CD4-positive, alpha-beta T cell treated with Interleukin-17A for 4 hours (primary cell): ENCODE results near the gene PLCG2.
"Not testable (repeated sequence)": the region's sequence is repeated elsewhere in the genome, so short reads cannot be mapped to it uniquely, and the experiment has no call there.

ENCODE experiments used
- DNase-seq: peaks from one replicate; pipeline ENCODE4 v3.0.0-alpha.2; 2020; ENCODE audit warnings: mixed read lengths

The PLCG2 gene

DNA sequence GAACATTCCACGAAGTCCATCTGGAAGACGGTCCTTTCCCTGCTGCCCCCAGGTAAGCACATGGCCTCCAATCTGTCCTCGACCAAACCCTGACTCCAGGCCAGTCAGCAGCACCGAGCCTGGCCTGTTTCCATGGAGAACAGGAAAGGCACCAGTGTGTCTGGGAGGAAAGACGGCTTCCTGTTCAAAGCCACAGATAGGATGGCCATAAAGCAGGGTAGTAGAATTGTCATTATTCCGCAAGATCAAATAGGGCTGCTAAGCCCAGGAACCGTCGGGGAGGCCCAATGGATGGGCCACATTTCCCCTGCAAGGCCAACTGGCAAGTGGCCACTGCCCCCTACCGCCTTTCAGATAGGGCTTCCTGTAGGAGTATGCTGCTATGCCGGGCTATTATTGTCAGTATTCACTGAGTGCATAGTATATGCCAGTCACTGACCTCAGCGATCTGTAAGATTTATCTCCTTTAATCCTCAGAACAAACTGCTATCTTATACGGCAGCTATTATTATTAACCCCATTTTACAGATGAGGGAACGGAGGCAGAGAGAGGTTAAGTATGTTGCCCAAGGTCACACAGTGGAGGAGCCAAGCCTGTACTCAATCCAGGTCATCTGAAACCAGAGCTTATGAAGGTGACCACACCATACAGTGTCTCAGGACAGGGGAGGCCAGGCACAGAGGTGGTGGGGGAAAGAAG, 23.0 kb upstream of the PLCG2 start:
- no peak for DNase-seq

DNA sequence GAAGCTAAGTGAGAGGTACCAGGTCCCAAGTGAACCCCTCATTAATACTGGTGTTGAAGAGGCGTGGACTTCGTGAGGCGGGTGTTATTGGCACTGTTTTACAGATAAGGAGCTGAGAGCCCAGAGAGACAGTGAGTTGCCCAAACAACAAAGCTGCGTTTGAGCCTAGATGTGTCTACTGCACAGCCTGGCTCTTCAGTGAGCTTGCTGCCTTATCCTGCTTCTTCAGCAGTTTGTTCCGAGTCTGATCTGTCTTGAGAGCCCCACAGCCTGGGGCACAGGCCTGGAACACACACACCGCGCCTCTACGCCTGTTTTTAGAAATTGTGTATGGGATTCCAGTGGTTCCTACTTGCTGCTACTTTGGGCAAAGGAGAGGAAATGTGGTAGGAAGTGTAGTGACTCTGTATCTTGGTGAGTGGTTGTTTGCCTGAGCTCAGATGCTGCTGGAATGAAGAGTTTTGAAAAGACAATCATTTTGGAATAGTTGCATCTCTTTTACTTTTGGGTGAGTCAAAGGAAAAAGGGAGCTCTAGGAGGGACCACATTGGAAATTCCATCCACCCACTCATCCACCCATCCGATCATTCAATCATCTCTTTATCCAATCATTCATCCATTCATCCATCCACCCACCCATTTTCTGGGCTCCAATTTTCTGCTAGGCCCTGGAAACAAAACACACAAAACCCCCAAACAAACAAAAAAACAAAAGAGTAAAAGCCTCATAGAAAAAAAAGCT, 22.3 kb upstream of the PLCG2 start:
- no peak for DNase-seq

DNA sequence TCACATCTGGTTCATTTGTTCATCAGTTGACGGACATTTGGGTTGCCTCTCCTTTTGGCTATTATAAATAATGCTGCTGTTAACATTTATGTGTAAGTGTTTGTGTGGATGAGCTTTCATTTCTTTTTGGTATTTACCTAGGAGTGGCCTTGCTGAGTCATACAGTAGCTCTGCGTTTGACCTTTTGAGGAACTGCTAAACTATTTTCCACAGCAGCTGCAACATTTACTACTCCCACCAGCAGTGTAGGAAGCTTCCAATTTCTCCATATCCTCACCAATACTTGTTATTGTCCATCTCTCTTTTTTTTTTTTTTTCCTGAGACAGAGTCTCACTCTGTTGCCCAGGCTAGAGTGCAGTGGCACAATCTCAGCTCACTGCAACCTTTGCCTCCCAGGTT, 20.7 kb upstream of the PLCG2 start:
- DNase-seq, result no peak

DNA sequence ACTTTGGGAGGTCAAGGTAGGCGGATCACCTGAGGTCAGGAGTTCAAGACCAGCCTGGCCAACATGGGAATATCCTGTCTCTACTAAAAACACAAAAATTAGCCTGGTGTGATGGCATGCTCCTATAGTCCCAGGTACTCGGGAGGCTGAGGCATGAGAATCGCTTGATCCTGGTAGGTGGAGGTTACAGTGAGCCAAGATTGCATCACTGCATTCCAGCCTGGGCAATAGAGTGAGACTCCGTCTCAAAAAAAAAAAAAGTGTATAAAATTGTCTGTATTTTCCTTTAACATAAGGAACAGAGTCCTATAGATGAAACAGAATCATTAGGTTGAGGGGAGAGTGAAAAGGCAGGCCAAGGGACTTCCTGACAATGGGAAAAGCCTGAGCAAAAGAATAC, 16.8 kb upstream of the PLCG2 start:
- DNase-seq, result not testable (repeated sequence)

DNA sequence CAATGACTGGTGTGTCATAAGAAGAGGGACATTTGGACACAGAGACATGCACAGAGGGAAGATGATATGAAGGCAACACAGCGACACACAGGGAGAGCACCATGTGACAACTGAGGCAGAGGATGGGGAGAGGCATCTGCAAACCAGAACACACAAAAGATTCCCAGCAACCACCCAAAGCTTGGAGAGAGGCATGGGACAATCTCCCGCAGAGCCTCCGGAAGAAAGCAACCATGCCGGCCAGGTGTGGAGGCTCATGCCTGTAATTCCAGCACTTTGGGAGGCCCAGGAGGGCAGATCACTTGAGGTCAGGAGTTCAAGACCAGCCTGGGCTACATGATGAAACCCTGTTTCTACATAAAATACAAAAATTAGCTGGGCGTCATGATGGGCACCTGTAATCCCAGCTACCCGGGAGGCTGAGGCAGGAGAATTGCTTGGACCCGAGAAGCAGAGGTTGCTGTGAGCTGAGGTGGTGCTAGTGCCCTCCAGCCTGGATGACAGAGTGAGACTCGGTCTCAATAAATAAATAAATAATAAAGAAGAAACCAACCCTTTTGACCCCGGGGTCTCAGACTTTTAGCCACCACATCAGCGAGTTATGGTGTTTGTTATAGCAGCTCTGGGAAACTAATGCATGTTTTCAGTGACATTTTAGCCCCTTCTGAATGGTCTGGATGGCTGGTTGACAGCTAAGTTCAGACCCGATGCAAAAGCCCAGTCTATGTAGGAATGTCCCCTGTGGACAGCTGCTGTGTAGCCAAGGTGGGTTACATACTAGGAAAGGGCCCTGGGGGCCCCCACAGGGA, 13.8 kb upstream of the PLCG2 start:
- no peak for DNase-seq

DNA sequence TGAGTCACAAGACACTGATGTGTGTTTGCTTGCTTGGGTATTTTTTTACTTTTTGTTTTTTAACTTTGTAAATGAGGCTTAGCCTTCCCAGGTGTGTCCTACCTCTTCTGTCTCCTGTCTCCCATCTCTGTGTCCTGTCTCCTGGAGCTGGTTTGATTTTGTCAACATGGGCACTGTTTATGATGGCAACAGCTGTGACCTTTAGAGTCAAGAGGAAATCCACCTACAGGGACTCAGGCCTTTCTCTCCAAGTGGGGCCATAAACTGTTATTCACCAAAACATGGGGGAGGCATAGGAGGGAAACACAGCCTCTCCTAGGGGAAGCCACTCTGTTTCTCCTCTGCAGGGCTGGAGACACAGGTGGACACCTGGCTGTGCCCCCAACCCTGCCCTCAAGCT, 13.1 kb upstream of the PLCG2 start:
- DNase-seq, result no peak

DNA sequence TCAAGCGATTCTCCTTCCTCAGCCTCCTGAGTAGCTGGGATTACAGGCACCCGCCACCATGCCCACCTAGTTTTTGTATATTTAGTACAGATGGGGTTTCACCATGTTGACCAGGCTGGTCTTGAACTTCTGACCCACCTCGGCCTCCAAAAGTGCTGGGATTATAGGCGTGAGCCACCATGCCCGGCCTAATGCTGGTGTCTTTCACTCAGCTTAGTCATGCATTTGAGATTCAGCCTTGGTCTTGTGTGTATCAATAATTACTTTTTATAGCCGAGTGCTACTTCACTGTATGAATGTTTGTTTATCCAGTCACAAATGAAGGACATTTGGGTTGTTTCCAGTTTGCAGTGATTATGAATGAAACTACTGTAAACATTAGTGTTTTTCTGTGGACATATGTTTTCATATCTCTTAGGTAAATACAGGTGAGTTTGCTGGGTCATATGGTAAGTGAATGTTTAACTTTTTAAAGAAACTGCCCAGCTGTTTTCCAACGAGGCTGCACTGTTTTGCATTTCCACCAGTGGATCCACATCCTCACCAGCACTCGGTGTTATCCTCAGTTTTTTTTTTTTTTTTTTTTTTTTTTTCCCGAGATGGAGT, 11.0 kb upstream of the PLCG2 start:
- no peak for DNase-seq

DNA sequence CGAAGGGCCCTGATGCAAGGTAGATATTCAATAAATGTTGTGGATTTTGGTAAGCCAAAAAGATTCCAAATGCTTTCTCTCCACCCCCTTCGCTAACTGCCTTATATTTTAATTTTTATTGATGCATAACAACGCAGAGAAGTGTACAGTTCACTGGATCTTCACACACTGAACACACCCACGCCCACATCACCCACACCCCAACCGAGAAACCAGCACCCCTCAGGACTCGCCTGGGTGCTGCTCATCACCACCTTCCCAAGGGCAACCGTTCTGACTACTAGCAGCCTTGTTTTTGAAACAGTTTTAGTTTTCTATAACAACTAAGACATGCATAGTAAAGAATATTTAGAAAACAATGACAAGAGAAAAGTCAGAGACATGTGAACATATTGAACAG, 9.1 kb upstream of the PLCG2 start:
- DNase-seq, result no peak

DNA sequence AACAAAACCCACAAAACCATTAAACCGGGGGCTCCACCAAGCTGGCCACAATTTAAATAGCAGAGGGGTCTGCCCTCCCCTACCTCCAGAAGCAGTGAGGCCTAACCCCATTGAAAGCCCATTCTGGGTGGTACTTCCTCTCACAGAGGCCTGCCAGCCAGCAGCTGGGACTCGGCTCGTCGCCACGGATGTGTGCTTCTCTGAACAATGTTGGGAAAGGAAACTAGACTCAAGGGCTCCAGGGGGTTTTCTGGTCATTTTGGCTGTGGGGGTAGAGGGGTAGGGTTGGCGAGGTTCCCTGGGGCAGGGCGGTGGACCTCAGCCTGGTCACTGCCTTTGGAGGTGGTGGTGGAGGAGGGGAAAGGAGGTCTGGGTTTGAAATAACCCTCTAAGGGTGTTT, 4.7 kb upstream of the PLCG2 start:
- no peak for DNase-seq

DNA sequence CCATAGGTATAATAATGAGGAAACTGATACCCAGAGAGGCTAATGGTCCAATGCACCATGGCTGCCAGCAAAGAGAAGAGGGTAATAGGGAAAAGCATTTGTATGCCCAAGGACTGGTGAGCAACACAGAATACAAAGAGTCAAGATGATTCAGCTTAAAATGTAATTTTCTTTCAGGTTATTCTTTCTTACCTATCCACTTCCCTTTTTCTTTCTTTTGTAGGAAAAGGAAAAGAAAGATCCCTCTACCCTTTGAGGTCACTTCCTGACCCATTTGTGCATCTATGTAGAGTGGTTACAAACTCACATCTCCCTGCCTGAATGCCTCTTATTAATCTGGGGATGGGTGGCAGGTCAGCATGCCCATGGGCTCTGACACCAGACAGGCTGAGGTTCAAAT, 3.5 kb upstream of the PLCG2 start:
- no peak for DNase-seq

DNA sequence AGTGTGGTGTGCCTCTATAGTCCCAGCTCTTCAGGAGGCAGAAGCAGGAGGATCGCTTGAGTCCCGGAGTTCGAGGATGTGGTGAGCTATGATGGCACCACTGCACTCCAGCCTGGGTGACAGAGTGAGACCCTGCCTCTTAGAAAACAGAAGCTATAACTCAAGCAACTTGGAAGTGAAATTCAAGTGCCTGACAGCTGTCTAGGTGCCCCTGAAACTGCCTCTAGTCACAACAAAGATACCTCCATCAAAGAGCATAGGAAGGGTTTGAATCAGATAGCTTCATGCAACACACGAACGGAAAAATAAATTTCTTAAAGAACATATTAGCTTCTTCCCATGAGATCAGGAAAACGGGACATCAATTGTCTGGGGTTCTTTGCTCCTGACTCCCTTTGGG, 860 bp upstream of the PLCG2 start:
- no peak for DNase-seq

DNA sequence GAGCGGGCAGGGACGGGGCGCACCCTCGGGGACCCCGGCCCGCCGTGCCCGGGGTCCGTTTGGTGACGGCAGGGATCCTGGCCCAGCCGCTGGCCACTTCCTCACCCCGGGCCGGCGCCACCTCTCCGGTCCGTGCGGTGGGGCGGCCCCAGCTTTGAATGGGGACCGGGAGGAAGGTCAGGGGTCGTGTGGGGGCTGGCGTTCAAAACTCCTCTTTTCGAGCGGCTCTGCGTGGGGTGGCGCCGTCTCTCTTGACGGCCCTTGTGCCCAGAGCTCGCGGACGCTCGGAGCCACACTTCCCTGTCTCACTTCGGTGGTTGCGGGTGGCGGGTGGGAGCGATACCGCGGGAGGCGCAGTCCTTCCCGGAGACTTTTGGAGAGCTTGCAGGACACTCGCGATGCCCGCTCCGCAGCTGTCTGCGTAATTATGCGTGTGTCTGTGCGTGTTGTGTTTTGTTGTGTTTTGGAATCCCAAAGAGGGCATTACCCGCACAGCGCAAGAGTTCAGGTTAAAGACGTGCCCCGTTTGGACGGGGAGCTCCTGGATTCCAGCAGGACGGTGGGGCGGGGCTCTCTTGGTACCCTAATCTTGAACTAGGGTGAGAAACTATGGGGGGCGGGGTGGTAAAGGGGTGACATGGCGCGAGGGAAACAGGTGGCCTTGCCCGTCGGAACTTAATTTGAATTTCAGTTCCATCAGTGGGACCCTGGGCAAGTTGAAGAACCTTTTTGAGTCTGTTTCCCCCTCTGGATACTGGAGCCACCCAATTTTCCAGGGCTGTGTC, 637 bp downstream of the PLCG2 start:
- DNase-seq, result peak; percentile 5

DNA sequence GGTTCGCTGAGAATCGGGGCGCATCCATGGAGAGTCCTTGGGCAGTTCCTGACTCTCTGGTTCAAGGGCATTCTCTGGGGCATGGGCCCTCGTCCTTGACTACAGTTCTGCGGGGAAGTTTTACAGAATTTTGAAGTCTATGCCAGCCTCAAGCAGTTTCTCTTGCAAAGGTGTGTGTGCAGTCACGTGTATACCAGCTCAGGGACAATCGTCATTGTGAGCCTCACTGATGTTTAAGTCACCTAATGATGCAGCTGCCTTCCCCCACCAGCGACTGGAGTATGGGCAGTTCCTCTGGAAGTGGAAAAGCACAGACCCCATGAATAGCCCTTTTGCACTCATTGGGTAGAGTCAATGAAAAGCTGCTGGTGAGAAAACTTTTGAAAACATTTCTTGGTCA, 1.3 kb downstream of the PLCG2 start:
- DNase-seq, result no peak

DNA sequence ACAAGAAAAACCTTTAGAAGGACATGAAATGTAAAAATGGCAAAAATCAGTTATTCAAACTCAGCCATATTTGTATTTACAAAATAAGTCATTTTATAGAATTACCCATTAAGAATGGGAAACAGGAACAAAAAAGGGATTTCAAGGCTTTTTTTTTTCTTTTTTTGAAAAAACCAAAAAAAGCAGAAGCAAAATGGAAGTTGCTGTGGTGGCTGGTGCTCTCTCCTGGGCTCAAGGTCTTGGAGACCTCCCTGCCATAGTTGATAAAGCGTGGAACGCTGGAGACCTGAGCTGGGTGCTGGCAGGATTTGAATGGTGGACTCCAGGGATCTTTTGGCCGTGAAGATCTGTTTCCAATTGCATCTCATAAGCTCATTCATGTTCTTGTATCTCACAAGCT, 3.1 kb downstream of the PLCG2 start:
- no peak for DNase-seq

DNA sequence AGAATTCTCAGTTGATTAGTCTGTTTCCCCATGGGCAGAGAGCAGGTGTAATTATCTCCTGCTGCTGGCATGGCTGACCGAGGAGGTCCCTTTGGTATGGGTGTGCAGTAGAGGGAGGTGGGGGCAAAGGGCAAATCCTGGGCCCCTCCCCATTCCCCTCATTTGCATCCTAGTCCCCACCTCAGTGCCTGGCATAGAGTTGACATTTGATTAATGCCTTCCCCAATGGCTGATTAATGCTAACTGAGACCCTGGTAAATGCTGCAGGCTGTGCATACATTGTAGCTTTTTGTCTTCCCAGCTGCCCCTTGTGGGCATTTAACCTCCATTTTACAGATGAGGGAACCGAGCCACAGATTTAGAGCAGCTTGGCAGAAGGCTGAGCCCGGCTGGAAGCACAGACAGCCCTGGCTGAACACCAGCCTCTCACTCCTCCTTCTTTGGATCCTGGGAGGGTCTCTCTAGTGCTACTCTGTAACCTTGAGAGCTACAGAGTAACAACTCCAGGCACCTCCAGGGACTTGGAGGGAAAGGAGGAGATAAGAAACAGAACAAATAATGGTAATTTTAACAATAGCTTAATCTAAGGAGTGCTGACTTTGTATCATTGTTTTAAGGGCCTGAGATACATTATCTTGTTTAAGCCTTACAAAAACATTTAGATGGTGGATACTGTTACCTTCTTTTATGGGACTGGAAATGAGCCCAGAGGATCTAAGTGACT, 5.1 kb downstream of the PLCG2 start:
- DNase-seq, result no peak

DNA sequence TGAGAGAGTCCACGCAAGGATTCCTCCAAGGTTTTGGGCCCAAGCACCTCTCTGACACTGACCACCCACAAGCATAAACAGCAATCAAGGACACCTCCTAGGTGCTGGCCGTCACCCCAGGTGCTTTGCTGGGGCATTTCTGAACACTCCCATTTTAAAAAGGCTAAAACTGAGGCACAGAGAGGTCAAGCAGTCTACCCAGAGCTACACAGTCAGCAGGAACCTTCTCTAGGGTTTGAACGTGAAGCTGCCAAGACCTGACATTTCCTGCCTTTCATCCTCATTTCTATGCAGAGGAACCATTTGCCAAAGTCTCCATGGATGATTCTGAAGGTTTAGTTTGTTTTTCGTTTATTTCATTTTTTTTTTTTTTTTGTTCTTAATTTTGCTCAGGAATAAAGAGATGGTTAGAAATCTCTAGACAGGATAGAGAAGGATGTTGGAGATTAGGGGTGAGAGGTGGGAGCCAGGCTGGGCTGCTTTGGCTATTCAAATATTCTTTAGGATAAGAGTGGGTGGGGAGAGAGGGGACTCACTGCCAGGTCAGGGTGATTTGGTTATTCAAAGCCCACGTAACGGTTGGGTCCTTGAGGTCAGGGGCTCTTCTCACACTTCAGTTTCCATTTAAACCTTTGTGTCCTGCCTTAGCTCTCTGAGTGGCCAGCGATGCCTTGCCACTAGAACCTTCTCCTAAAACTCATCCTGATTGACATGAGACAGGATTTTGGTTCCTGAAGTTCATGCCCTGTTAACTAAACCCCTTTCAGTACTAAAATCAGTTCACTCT, 6.2 kb downstream of the PLCG2 start:
- DNase-seq, result no peak

DNA sequence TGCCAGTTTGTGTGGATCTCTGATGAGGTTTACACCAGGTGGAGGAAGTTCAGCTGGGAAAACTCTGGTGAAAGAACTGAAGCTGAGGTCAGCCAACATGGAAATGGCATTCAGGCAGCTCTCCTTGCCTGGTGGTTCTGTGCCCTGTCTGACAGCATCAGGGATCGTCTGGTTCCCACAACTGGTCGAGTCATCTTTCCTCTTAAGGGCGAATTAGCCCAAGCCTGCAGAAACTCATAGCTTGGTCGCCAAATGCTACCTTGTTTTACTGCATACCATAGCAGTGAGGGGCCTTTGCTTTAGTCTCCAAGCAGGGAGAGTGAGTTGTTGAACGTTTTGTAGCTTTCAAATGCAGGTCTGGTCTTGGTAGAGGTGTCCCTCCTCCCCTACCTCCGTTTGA, 7.2 kb downstream of the PLCG2 start:
- DNase-seq, result no peak

DNA sequence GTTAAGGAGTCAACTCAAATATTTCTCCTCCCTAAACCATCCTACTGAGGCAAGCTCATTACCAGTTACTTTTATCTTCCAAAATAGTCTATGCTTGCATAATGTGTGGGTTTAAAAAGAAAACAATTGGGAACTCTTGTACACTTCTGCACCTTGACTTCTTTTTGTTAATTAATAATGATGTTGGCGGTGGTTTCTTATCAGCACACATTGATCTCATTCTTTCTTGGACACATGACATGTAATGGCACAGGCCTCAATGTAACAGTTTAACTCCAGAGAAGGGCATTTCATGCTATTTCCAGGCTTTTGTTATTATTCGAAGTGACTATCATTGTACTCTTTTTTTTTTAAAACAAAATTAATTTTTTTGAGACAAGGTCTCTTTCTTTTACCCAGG, 7.8 kb downstream of the PLCG2 start:
- DNase-seq, result no peak

DNA sequence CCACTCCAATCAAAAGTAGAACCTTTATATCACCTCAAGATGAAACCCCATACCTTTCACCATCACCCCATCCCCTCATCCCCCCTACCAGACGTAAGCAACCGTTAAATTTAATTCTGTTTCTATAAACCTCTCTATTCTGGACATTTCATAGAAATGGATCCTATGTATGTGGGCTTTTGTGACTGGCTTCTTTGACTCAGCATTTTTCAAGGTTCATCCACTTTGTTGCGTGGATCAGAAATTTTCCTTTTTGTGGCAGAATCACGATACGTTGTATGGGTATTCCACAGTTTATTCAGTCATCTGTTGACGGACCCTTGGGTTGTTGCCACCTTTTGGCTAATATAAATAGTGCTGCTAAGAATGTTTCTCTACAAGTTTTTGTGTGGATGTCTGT, 8.6 kb downstream of the PLCG2 start:
- no peak for DNase-seq

DNA sequence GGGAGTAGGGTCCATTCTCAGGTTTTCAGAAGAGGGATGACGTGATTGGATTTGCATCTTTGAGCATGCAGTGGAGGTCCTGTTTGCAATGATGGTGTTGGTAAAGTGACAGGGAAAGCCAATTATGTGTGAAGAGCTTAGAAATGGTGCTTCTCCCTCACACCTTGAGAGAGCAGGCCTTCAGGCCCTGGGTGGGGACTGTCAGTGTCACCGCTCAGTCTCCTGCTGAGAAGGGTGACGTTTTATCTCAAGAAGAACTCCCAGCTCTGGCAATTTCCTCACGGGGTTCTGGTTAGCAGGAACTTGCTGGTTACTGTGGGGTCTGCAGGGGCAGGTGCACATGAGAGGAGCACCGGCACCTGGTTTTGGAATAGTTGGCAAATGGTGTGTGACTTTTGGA, 11.2 kb downstream of the PLCG2 start:
- DNase-seq, result no peak

DNA sequence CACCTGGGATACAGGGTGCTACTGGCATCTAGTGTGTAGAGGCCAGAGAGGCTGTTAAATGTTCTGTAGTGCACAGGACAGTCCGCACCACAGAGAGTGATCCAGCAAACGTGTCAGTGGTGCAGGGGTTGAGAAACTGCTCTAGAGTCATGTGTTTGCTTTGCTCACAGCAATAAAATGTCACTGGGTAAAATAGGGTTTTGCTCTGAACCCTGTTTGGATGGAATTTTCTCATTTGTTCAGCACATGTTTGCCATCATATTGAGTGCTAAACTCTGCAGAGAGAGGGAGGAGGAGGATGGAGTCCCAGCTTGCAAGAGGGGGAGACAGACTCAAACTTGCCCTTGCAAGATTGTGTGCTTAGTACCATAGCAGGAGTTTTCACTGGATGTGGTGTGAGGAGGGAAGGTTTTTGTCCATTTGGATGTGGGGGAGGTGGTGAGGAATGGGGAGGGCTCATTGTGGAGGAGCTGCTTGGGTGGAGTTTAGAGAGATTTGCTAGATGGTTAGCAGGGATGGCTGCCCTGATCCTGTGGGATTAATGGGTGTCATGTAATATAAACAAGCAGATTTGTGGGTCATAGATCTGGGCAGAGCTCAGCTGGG, 11.8 kb downstream of the PLCG2 start:
- DNase-seq, result no peak
